H9 (cell line): ENCODE measurements around the gene ZBTB12. TPM values are rescaled to one million over a fixed set of nuclear protein-coding genes. Genes with fewer than 3 reads are reported as not detected.
"Not testable (repeated sequence)": the region's sequence is repeated elsewhere in the genome, so short reads cannot be mapped to it uniquely, and the experiment has no call there.

Experiments
- DNase-seq: peaks from one replicate; pipeline ENCODE4 v3.0.0-alpha.2; 2017
- H2AFZ ChIP-seq: one replicate; pipeline ENCODE4 v1.6.1; 2013; ENCODE audit warnings: mild to moderate bottlenecking, low read length, control low read depth, moderate library complexity
- H2AK5ac ChIP-seq: 2 replicates; pipeline ENCODE4 v1.6.1; 2013; ENCODE audit warnings: low read length, control low read depth, mixed read lengths; ENCODE audit not compliant: insufficient read length
- H2BK120ac ChIP-seq: one replicate; pipeline ENCODE4 v1.6.1; 2013; ENCODE audit warnings: low read depth, mild to moderate bottlenecking, low read length, control low read depth, inconsistent platforms; ENCODE audit not compliant: poor library complexity, severe bottlenecking
- H2BK12ac ChIP-seq: 2 replicates; pipeline ENCODE4 v1.6.1; 2013; ENCODE audit warnings: low read length, control low read depth, mixed read lengths, low read depth; ENCODE audit not compliant: insufficient read length
- H2BK15ac ChIP-seq: 2 replicates; pipeline ENCODE4 v1.6.1; 2013; ENCODE audit warnings: low read depth, low read length, control low read depth
- H2BK20ac ChIP-seq: one replicate; pipeline ENCODE4 v1.6.1; 2013; ENCODE audit warnings: low read depth, mild to moderate bottlenecking, low read length, control low read depth, inconsistent platforms; ENCODE audit not compliant: poor library complexity, severe bottlenecking
- H2BK5ac ChIP-seq: 2 replicates; pipeline ENCODE4 v1.6.1; 2013; ENCODE audit warnings: low read length, control low read depth, mixed read lengths; ENCODE audit not compliant: insufficient read length
- H3K14ac ChIP-seq: 2 replicates; pipeline ENCODE4 v1.6.1; 2013; ENCODE audit warnings: low read length, control low read depth; ENCODE audit not compliant: insufficient read depth
- H3K18ac ChIP-seq: 2 replicates; pipeline ENCODE4 v1.6.1; 2013; ENCODE audit warnings: low read depth, mild to moderate bottlenecking, mixed read lengths, low read length, control low read depth; ENCODE audit not compliant: insufficient read length
- H3K23ac ChIP-seq: 2 replicates; pipeline ENCODE4 v1.6.1; 2013; ENCODE audit warnings: low read length, control low read depth, mixed read lengths, low read depth; ENCODE audit not compliant: insufficient read length
- H3K23me2 ChIP-seq: 2 replicates; pipeline ENCODE4 v1.6.1; 2013; ENCODE audit warnings: low read depth, mild to moderate bottlenecking, mixed read lengths, low read length, control low read depth; ENCODE audit not compliant: insufficient read length, poor library complexity, severe bottlenecking
- H3K27ac ChIP-seq: 2 replicates; pipeline ENCODE4 v1.5.1; 2013; ENCODE audit warnings: low read length, control low read depth, mixed read lengths, low read depth; ENCODE audit not compliant: insufficient read length
- H3K27me3 ChIP-seq: 2 replicates; pipeline ENCODE4 v1.6.1; 2013; ENCODE audit warnings: low read length, control low read depth, inconsistent platforms; ENCODE audit not compliant: insufficient read depth
- H3K4ac ChIP-seq: 2 replicates; pipeline ENCODE4 v1.6.1; 2013; ENCODE audit warnings: low read depth, mild to moderate bottlenecking, control low read depth, inconsistent platforms, low read length, moderate library complexity
- H3K4me1 ChIP-seq: 2 replicates; pipeline ENCODE4 v1.6.1; 2013; ENCODE audit warnings: low read length, control low read depth, inconsistent platforms; ENCODE audit not compliant: insufficient read depth
- H3K4me2 ChIP-seq: 2 replicates; pipeline ENCODE4 v1.6.1; 2013; ENCODE audit warnings: low read length, control low read depth, mixed read lengths; ENCODE audit not compliant: insufficient read length, insufficient read depth
- H3K56ac ChIP-seq: 2 replicates; pipeline ENCODE4 v1.6.1; 2013; ENCODE audit warnings: low read depth, mild to moderate bottlenecking, mixed read lengths, low read length, control low read depth; ENCODE audit not compliant: insufficient read length
- H3K79me1 ChIP-seq: 2 replicates; pipeline ENCODE4 v1.6.1; 2013; ENCODE audit warnings: low read depth, mild to moderate bottlenecking, moderate library complexity, low read length, control low read depth, inconsistent platforms; ENCODE audit not compliant: insufficient read depth, poor library complexity, severe bottlenecking
- H3K79me2 ChIP-seq: 2 replicates; pipeline ENCODE4 v1.6.1; 2013; ENCODE audit warnings: low read length, control low read depth, inconsistent platforms; ENCODE audit not compliant: insufficient read depth
- H3K9ac ChIP-seq: 2 replicates; pipeline ENCODE4 v1.6.1; 2013; ENCODE audit warnings: low read length, control low read depth, mixed read lengths; ENCODE audit not compliant: insufficient read length; ENCODE audit errors: extremely low read depth
- H3K9me3 ChIP-seq: one replicate; pipeline ENCODE4 v1.6.1; 2013; ENCODE audit warnings: low read depth, low read length, inconsistent platforms; ENCODE audit not compliant: control insufficient read depth
- H3T11ph ChIP-seq: one replicate; pipeline ENCODE4 v1.6.1; 2013; ENCODE audit warnings: mild to moderate bottlenecking, low read length, control low read depth, inconsistent platforms
- H4K20me1 ChIP-seq: one replicate; pipeline ENCODE4 v1.6.1; 2013; ENCODE audit not compliant: control insufficient read depth, insufficient read length, insufficient read depth
- H4K5ac ChIP-seq: 2 replicates; pipeline ENCODE4 v1.6.1; 2013; ENCODE audit warnings: low read depth, mild to moderate bottlenecking, mixed read lengths, low read length, control low read depth; ENCODE audit not compliant: insufficient read length
- H4K8ac ChIP-seq: replicated peaks from 2 replicates; pipeline ENCODE4 v1.6.1; 2013; ENCODE audit warnings: low read length, control low read depth, mixed read lengths, low read depth; ENCODE audit not compliant: insufficient read length
- H4K91ac ChIP-seq: 2 replicates; pipeline ENCODE4 v1.6.1; 2013; ENCODE audit warnings: low read depth, mild to moderate bottlenecking, moderate library complexity, mixed read lengths, low read length, control low read depth; ENCODE audit not compliant: insufficient read length
- H3K27ac Mint-ChIP-seq, 3 experiments: 2 replicates in 2 of 3; 3 replicates in 1 of 3; pipeline ENCODE4 v1.8.0; 2020 to 2021; ENCODE audit warnings: mixed read lengths in 3 of 3, mild to moderate bottlenecking in 1 of 3, moderate library complexity in 1 of 3
- H3K27me3 Mint-ChIP-seq: 2 replicates; pipeline ENCODE4 v1.8.0; 2021; ENCODE audit warnings: low read depth, mild to moderate bottlenecking, moderate library complexity, mixed read lengths
- H3K36me3 Mint-ChIP-seq, 3 experiments: 2 replicates in 2 of 3; 3 replicates in 1 of 3; pipeline ENCODE4 v1.8.0; 2020 to 2021; ENCODE audit warnings: low read depth in 3 of 3, mixed read lengths in 3 of 3; ENCODE audit not compliant: insufficient read depth in 1 of 3
- H3K4me1 Mint-ChIP-seq, 2 experiments: 2 replicates each; pipeline ENCODE4 v1.8.0; 2020; ENCODE audit warnings: mixed read lengths in 2 of 2
- H3K4me3 Mint-ChIP-seq, 2 experiments: 2 replicates in 1 of 2; 3 replicates in 1 of 2; pipeline ENCODE4 v1.8.0; 2020 to 2021; ENCODE audit warnings: mild to moderate bottlenecking in 2 of 2, mixed read lengths in 2 of 2, moderate library complexity in 1 of 2
- H3K9me3 Mint-ChIP-seq, 2 experiments: 2 replicates in 1 of 2; 3 replicates in 1 of 2; pipeline ENCODE4 v1.8.0; 2020; ENCODE audit warnings: mild to moderate bottlenecking in 2 of 2, mixed read lengths in 2 of 2, moderate library complexity in 1 of 2
- CTCF ChIP-seq: fragments of 200-600 bp; sonication (generic); conservative IDR thresholded peaks from 3 replicates; pipeline ENCODE4 v1.8.0; 2021; ENCODE audit warnings: antibody characterized with exemption, mild to moderate bottlenecking
- WGBS: extraction: QIAGEN DNeasy Blood & Tissue Kit; methylation state at CpG from one replicate; pipeline ENCODE4 v1.1.7; 2013; ENCODE audit warnings: missing lambda C conversion rate, low lambda C conversion rate, mixed read lengths; ENCODE audit not compliant: insufficient read length; ENCODE audit errors: extremely low coverage; 5-methylcytosine and 5-hydroxymethylcytosine counted together
- total RNA-seq: library from RNA; stranded (reverse); gene quantifications from 2 replicates; pipeline ENCODE4 v1.2.1, GENCODE V29; 2021

The ZBTB12 gene
- total RNA-seq, 1 experiment from 2014 or later, result 31.0 TPM

GRCh38 chr6:31858707-31859106 is 43.2 kb downstream of the ZBTB12 start:
- no peak overlapping the region for H3T11ph ChIP-seq
- H2BK120ac ChIP-seq, result no peak overlapping the region
- H3K23me2 ChIP-seq, result peaks cover 11% of the 10 kb centered on the region
- no peaks in the 10 kb centered on the region for H3K9me3 ChIP-seq
- no peak for DNase-seq
- H2BK20ac ChIP-seq, result no peak overlapping the region
- Mint-ChIP-seq H3K9me3 (peaks cover 5 to 6% of the 10 kb centered on the region in 2 experiments), H3K36me3 (peaks cover 12 to 36% (median 22%) of the 10 kb centered on the region in 3 experiments; a peak in 6 of 7 replicates), H3K27me3 (peaks cover 2% of the 10 kb centered on the region), H3K4me3 (no peak overlapping the region), H3K4me1 (peaks cover 7 to 8% of the 10 kb centered on the region in 2 experiments), H3K27ac (no peak overlapping the region; a peak in 1 of 7 replicates)
- no peak overlapping the region for H2BK12ac ChIP-seq
- H3K27me3 ChIP-seq, result no peaks in the 10 kb centered on the region
- H3K4me2 ChIP-seq, result no peak overlapping the region
- H2BK15ac ChIP-seq, result no peak overlapping the region
- H4K20me1 ChIP-seq, result no peaks in the 10 kb centered on the region
- H3K18ac ChIP-seq, result no peak overlapping the region
- no CpG with 5 or more reads among the region's 8 CpGs for whole genome bisulfite sequencing
- H3K23ac ChIP-seq, result no peak overlapping the region
- no peak overlapping the region for H3K27ac ChIP-seq
- no peak overlapping the region for H4K5ac ChIP-seq
- H3K4me1 ChIP-seq, result no peaks in the 10 kb centered on the region
- H3K79me2 ChIP-seq, result no peaks in the 10 kb centered on the region
- no peak overlapping the region for H2BK5ac ChIP-seq
- no peak overlapping the region for H3K14ac ChIP-seq
- H2AK5ac ChIP-seq, result no peak overlapping the region
- H4K8ac ChIP-seq, result no peak overlapping the region
- no peak overlapping the region for H2AFZ ChIP-seq
- H3K9ac ChIP-seq, result no peak overlapping the region
- H3K79me1 ChIP-seq, result no peaks in the 10 kb centered on the region
- no peak overlapping the region for H4K91ac ChIP-seq
- H3K56ac ChIP-seq, result no peak overlapping the region
- TF ChIP-seq CTCF, result no peak
- no peak overlapping the region for H3K4ac ChIP-seq

DNA sequence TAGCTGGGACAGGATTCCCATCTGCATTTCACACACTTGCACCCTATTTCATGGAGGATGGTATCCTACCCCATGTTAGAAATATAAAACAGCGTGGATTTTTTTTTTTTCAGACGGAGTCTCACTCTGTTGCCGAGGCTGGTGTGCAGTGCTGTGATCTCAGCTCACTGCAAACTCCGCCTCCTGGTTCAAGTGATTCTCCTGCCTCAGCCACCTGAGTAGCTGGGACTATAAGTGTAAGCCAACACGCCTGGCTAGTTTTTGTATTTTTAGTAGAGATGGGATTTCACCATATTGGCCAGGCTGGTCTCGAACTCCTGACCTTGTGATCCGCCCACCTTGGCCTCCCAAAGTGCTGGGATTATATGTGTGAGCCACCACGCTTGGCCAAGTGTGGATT is 44.1 kb downstream of the ZBTB12 start:
- not testable (repeated sequence) for DNase-seq, H3K4ac ChIP-seq, H3K27me3 Mint-ChIP-seq, H3K27ac ChIP-seq, H2BK120ac ChIP-seq, H3T11ph ChIP-seq, H4K91ac ChIP-seq, H3K23ac ChIP-seq, H2BK20ac ChIP-seq, H3K9me3 ChIP-seq, H3K4me1 ChIP-seq, H2BK5ac ChIP-seq, H2BK12ac ChIP-seq, H3K4me2 ChIP-seq, H3K56ac ChIP-seq, H3K18ac ChIP-seq, H2BK15ac ChIP-seq, H4K8ac ChIP-seq, H3K23me2 ChIP-seq, H3K27me3 ChIP-seq, H3K27ac Mint-ChIP-seq, H2AK5ac ChIP-seq, H3K4me1 Mint-ChIP-seq, H4K5ac ChIP-seq, H3K79me2 ChIP-seq, H4K20me1 ChIP-seq, H3K79me1 ChIP-seq, H3K4me3 Mint-ChIP-seq, H2AFZ ChIP-seq, H3K9me3 Mint-ChIP-seq, H3K9ac ChIP-seq, H3K14ac ChIP-seq
- WGBS, result no CpG with 5 or more reads among the region's 8 CpGs
- H3K36me3 Mint-ChIP-seq, result peaks cover 14 to 39% (median 25%) of the 10 kb centered on the region in 3 experiments; a peak in 6 of 7 replicates
